H9 (cell line): Measurements from ENCODE around the gene ATAD2B. TPM values are rescaled to one million over a fixed set of nuclear protein-coding genes. Genes with fewer than 3 reads are reported as not detected.

Experiments
- DNase-seq: peaks from one replicate; pipeline ENCODE4 v3.0.0-alpha.2; 2017
- H2AFZ ChIP-seq: one replicate; pipeline ENCODE4 v1.6.1; 2013; ENCODE audit warnings: mild to moderate bottlenecking, low read length, control low read depth, moderate library complexity
- H2AK5ac ChIP-seq: 2 replicates; pipeline ENCODE4 v1.6.1; 2013; ENCODE audit warnings: low read length, control low read depth, mixed read lengths; ENCODE audit not compliant: insufficient read length
- H2BK120ac ChIP-seq: one replicate; pipeline ENCODE4 v1.6.1; 2013; ENCODE audit warnings: low read depth, mild to moderate bottlenecking, low read length, control low read depth, inconsistent platforms; ENCODE audit not compliant: poor library complexity, severe bottlenecking
- H2BK12ac ChIP-seq: 2 replicates; pipeline ENCODE4 v1.6.1; 2013; ENCODE audit warnings: low read length, control low read depth, mixed read lengths, low read depth; ENCODE audit not compliant: insufficient read length
- H2BK15ac ChIP-seq: 2 replicates; pipeline ENCODE4 v1.6.1; 2013; ENCODE audit warnings: low read depth, low read length, control low read depth
- H2BK20ac ChIP-seq: one replicate; pipeline ENCODE4 v1.6.1; 2013; ENCODE audit warnings: low read depth, mild to moderate bottlenecking, low read length, control low read depth, inconsistent platforms; ENCODE audit not compliant: poor library complexity, severe bottlenecking
- H2BK5ac ChIP-seq: 2 replicates; pipeline ENCODE4 v1.6.1; 2013; ENCODE audit warnings: low read length, control low read depth, mixed read lengths; ENCODE audit not compliant: insufficient read length
- H3K14ac ChIP-seq: 2 replicates; pipeline ENCODE4 v1.6.1; 2013; ENCODE audit warnings: low read length, control low read depth; ENCODE audit not compliant: insufficient read depth
- H3K18ac ChIP-seq: 2 replicates; pipeline ENCODE4 v1.6.1; 2013; ENCODE audit warnings: low read depth, mild to moderate bottlenecking, mixed read lengths, low read length, control low read depth; ENCODE audit not compliant: insufficient read length
- H3K23ac ChIP-seq: 2 replicates; pipeline ENCODE4 v1.6.1; 2013; ENCODE audit warnings: low read length, control low read depth, mixed read lengths, low read depth; ENCODE audit not compliant: insufficient read length
- H3K23me2 ChIP-seq: 2 replicates; pipeline ENCODE4 v1.6.1; 2013; ENCODE audit warnings: low read depth, mild to moderate bottlenecking, mixed read lengths, low read length, control low read depth; ENCODE audit not compliant: insufficient read length, poor library complexity, severe bottlenecking
- H3K27ac ChIP-seq: 2 replicates; pipeline ENCODE4 v1.5.1; 2013; ENCODE audit warnings: low read length, control low read depth, mixed read lengths, low read depth; ENCODE audit not compliant: insufficient read length
- H3K27me3 ChIP-seq: 2 replicates; pipeline ENCODE4 v1.6.1; 2013; ENCODE audit warnings: low read length, control low read depth, inconsistent platforms; ENCODE audit not compliant: insufficient read depth
- H3K4ac ChIP-seq: 2 replicates; pipeline ENCODE4 v1.6.1; 2013; ENCODE audit warnings: low read depth, mild to moderate bottlenecking, control low read depth, inconsistent platforms, low read length, moderate library complexity
- H3K4me1 ChIP-seq: 2 replicates; pipeline ENCODE4 v1.6.1; 2013; ENCODE audit warnings: low read length, control low read depth, inconsistent platforms; ENCODE audit not compliant: insufficient read depth
- H3K4me2 ChIP-seq: 2 replicates; pipeline ENCODE4 v1.6.1; 2013; ENCODE audit warnings: low read length, control low read depth, mixed read lengths; ENCODE audit not compliant: insufficient read length, insufficient read depth
- H3K56ac ChIP-seq: 2 replicates; pipeline ENCODE4 v1.6.1; 2013; ENCODE audit warnings: low read depth, mild to moderate bottlenecking, mixed read lengths, low read length, control low read depth; ENCODE audit not compliant: insufficient read length
- H3K79me1 ChIP-seq: 2 replicates; pipeline ENCODE4 v1.6.1; 2013; ENCODE audit warnings: low read depth, mild to moderate bottlenecking, moderate library complexity, low read length, control low read depth, inconsistent platforms; ENCODE audit not compliant: insufficient read depth, poor library complexity, severe bottlenecking
- H3K79me2 ChIP-seq: 2 replicates; pipeline ENCODE4 v1.6.1; 2013; ENCODE audit warnings: low read length, control low read depth, inconsistent platforms; ENCODE audit not compliant: insufficient read depth
- H3K9ac ChIP-seq: 2 replicates; pipeline ENCODE4 v1.6.1; 2013; ENCODE audit warnings: low read length, control low read depth, mixed read lengths; ENCODE audit not compliant: insufficient read length; ENCODE audit errors: extremely low read depth
- H3K9me3 ChIP-seq: one replicate; pipeline ENCODE4 v1.6.1; 2013; ENCODE audit warnings: low read depth, low read length, inconsistent platforms; ENCODE audit not compliant: control insufficient read depth
- H3T11ph ChIP-seq: one replicate; pipeline ENCODE4 v1.6.1; 2013; ENCODE audit warnings: mild to moderate bottlenecking, low read length, control low read depth, inconsistent platforms
- H4K20me1 ChIP-seq: one replicate; pipeline ENCODE4 v1.6.1; 2013; ENCODE audit not compliant: control insufficient read depth, insufficient read length, insufficient read depth
- H4K5ac ChIP-seq: 2 replicates; pipeline ENCODE4 v1.6.1; 2013; ENCODE audit warnings: low read depth, mild to moderate bottlenecking, mixed read lengths, low read length, control low read depth; ENCODE audit not compliant: insufficient read length
- H4K8ac ChIP-seq: replicated peaks from 2 replicates; pipeline ENCODE4 v1.6.1; 2013; ENCODE audit warnings: low read length, control low read depth, mixed read lengths, low read depth; ENCODE audit not compliant: insufficient read length
- H4K91ac ChIP-seq: 2 replicates; pipeline ENCODE4 v1.6.1; 2013; ENCODE audit warnings: low read depth, mild to moderate bottlenecking, moderate library complexity, mixed read lengths, low read length, control low read depth; ENCODE audit not compliant: insufficient read length
- H3K27ac Mint-ChIP-seq, 3 experiments: 2 replicates in 2 of 3; 3 replicates in 1 of 3; pipeline ENCODE4 v1.8.0; 2020 to 2021; ENCODE audit warnings: mixed read lengths in 3 of 3, mild to moderate bottlenecking in 1 of 3, moderate library complexity in 1 of 3
- H3K27me3 Mint-ChIP-seq: 2 replicates; pipeline ENCODE4 v1.8.0; 2021; ENCODE audit warnings: low read depth, mild to moderate bottlenecking, moderate library complexity, mixed read lengths
- H3K36me3 Mint-ChIP-seq, 3 experiments: 2 replicates in 2 of 3; 3 replicates in 1 of 3; pipeline ENCODE4 v1.8.0; 2020 to 2021; ENCODE audit warnings: low read depth in 3 of 3, mixed read lengths in 3 of 3; ENCODE audit not compliant: insufficient read depth in 1 of 3
- H3K4me1 Mint-ChIP-seq, 2 experiments: 2 replicates each; pipeline ENCODE4 v1.8.0; 2020; ENCODE audit warnings: mixed read lengths in 2 of 2
- H3K4me3 Mint-ChIP-seq, 2 experiments: 2 replicates in 1 of 2; 3 replicates in 1 of 2; pipeline ENCODE4 v1.8.0; 2020 to 2021; ENCODE audit warnings: mild to moderate bottlenecking in 2 of 2, mixed read lengths in 2 of 2, moderate library complexity in 1 of 2
- H3K9me3 Mint-ChIP-seq, 2 experiments: 2 replicates in 1 of 2; 3 replicates in 1 of 2; pipeline ENCODE4 v1.8.0; 2020; ENCODE audit warnings: mild to moderate bottlenecking in 2 of 2, mixed read lengths in 2 of 2, moderate library complexity in 1 of 2
- CTCF ChIP-seq: fragments of 200-600 bp; sonication (generic); conservative IDR thresholded peaks from 3 replicates; pipeline ENCODE4 v1.8.0; 2021; ENCODE audit warnings: antibody characterized with exemption, mild to moderate bottlenecking
- WGBS: extraction: QIAGEN DNeasy Blood & Tissue Kit; methylation state at CpG from one replicate; pipeline ENCODE4 v1.1.7; 2013; ENCODE audit warnings: missing lambda C conversion rate, low lambda C conversion rate, mixed read lengths; ENCODE audit not compliant: insufficient read length; ENCODE audit errors: extremely low coverage; 5-methylcytosine and 5-hydroxymethylcytosine counted together
- total RNA-seq: library from RNA; stranded (reverse); gene quantifications from 2 replicates; pipeline ENCODE4 v1.2.1, GENCODE V29; 2021

Gene ATAD2B
- total RNA-seq, 1 experiment from 2014 or later = 21.4 TPM

DNA sequence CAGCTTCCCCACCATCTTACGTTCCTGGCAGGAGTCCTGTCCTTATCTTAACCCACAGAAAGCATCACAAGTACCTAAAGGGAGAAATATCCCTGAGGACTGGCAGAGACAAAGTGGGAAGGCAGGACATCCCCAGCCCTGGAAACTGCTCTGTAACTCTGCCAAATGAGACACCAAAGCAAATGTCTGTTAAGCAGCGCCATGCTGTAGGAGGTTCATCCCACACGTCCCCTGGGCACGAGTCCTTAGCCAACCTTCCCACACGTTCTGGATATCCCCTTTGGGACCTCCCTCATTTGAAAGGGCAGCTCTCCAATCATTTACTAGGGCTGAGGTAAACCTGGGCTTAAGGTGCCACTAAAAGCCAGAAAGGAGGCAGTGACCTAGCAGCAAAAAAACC is 207.2 kb downstream of the ATAD2B start:
- H3K79me1 ChIP-seq = no peaks in the 10 kb centered on the region
- no peak overlapping the region for H2BK12ac ChIP-seq
- no peak overlapping the region for H4K8ac ChIP-seq
- no peak overlapping the region for H2BK15ac ChIP-seq
- H3K79me2 ChIP-seq = no peaks in the 10 kb centered on the region
- no peak overlapping the region for H2BK120ac ChIP-seq
- H3K4ac ChIP-seq = no peak overlapping the region
- H3K23ac ChIP-seq = no peak overlapping the region
- H3K27ac Mint-ChIP-seq = peak overlapping the region in 1 of 3 experiments; percentile 77; a peak in 2 of 7 replicates
- H3T11ph ChIP-seq = no peak overlapping the region
- no peak overlapping the region for H4K91ac ChIP-seq
- H3K9ac ChIP-seq = no peak overlapping the region
- H2AK5ac ChIP-seq = no peak overlapping the region
- H3K4me3 Mint-ChIP-seq = no peak overlapping the region
- no peak overlapping the region for H3K18ac ChIP-seq
- WGBS = no CpG with 5 or more reads among the region's 5 CpGs
- peaks cover 10 to 24% (median 15%) of the 10 kb centered on the region in 3 experiments for H3K36me3 Mint-ChIP-seq
- no peaks in the 10 kb centered on the region for H3K27me3 Mint-ChIP-seq
- H3K27me3 ChIP-seq = no peaks in the 10 kb centered on the region
- H3K9me3 ChIP-seq = no peaks in the 10 kb centered on the region
- H3K27ac ChIP-seq = no peak overlapping the region
- no peaks in the 10 kb centered on the region; the same call in 1 of the 2 replicates for H3K4me1 ChIP-seq
- no peak overlapping the region for H3K4me2 ChIP-seq
- peaks cover 3 to 4% of the 10 kb centered on the region in 2 experiments; a peak in 2 of 4 replicates for H3K4me1 Mint-ChIP-seq
- no peak overlapping the region for H2AFZ ChIP-seq
- DNase-seq = no peak
- H3K14ac ChIP-seq = no peak overlapping the region
- H3K23me2 ChIP-seq = no peaks in the 10 kb centered on the region
- no peak for TF ChIP-seq CTCF
- H3K56ac ChIP-seq = no peak overlapping the region
- no peak overlapping the region for H2BK5ac ChIP-seq
- peaks cover 10 to 14% of the 10 kb centered on the region in 2 experiments for H3K9me3 Mint-ChIP-seq
- no peaks in the 10 kb centered on the region for H4K20me1 ChIP-seq
- H2BK20ac ChIP-seq = no peak overlapping the region
- H4K5ac ChIP-seq = no peak overlapping the region
